Vagina (tissue), 2 donors: ENCODE data around the gene RAPGEF5. TPM values are rescaled to one million over a fixed set of nuclear protein-coding genes. Genes with fewer than 3 reads are reported as not detected.

ENCODE experiments used
- DNase-seq, 2 donors: peaks; one replicate each; pipeline ENCODE4 v3.0.0-alpha.2; 2017; ENCODE audit errors: extremely low spot score in 2 of 2
- H3K27ac ChIP-seq: fragments of 200-600 bp; sonication (generic); one replicate; pipeline ENCODE4 v1.5.1; 2019
- H3K27me3 ChIP-seq: fragments of 200-600 bp; sonication (generic); one replicate; pipeline ENCODE4 v1.5.1; 2019
- H3K36me3 ChIP-seq, 2 donors: fragments of 200-600 bp; sonication (generic); one replicate each; pipeline ENCODE4 v1.5.1; 2017 to 2019
- H3K4me1 ChIP-seq: fragments of 200-600 bp; sonication (generic); one replicate; pipeline ENCODE4 v1.5.1; 2019
- H3K4me3 ChIP-seq, 2 donors: fragments of 200-600 bp; sonication (generic); 1 replicate in 1 of 2; 2 replicates in 1 of 2; pipeline ENCODE4 v1.5.1; 2016 to 2019
- H3K9me3 ChIP-seq: fragments of 200-600 bp; sonication (generic); one replicate; pipeline ENCODE4 v1.5.1; 2019
- POLR2A ChIP-seq, 2 donors: fragments of 450-650 bp; IDR thresholded peaks; one replicate each; pipeline ENCODE4 v1.6.1; 2017; ENCODE audit warnings: antibody characterized with exemption in 2 of 2, mild to moderate bottlenecking in 2 of 2, moderate library complexity in 2 of 2
- POLR2AphosphoS5 ChIP-seq, 2 donors: sonication (generic); formaldehyde crosslinking; IDR thresholded peaks; one replicate each; pipeline ENCODE4 v1.9.0; 2017; ENCODE audit warnings: antibody characterized with exemption in 2 of 2, mild to moderate bottlenecking in 2 of 2, low read depth in 1 of 2; ENCODE audit not compliant: insufficient read depth in 1 of 2
- intact Hi-C: fragments of 100-400 bp; cut with DNase I; formaldehyde crosslinking; loops from one replicate; pipeline ENCODE4 v1.15.1; 2023
- total RNA-seq: library from RNA; depleted of rRNA; stranded (reverse); fragments of >200 nt; gene quantifications from one replicate; pipeline ENCODE4 v1.2.3, GENCODE V29; 2016
- TF ChIP-seq, protein P1 (sequence below), 3 experiments: fragments of 450-650 bp in 2 of 3; fragments of 200-600 bp in 1 of 3; sonication (generic) in 1 of 3; IDR thresholded peaks; one replicate each; pipeline ENCODE4 v1.5.1; 2017 to 2019; ENCODE audit warnings: antibody characterized with exemption in 3 of 3, mild to moderate bottlenecking in 2 of 3, moderate library complexity in 2 of 3

The RAPGEF5 gene
- total RNA-seq, 1 donor from 2014 or later = 68.0 TPM

DNA sequence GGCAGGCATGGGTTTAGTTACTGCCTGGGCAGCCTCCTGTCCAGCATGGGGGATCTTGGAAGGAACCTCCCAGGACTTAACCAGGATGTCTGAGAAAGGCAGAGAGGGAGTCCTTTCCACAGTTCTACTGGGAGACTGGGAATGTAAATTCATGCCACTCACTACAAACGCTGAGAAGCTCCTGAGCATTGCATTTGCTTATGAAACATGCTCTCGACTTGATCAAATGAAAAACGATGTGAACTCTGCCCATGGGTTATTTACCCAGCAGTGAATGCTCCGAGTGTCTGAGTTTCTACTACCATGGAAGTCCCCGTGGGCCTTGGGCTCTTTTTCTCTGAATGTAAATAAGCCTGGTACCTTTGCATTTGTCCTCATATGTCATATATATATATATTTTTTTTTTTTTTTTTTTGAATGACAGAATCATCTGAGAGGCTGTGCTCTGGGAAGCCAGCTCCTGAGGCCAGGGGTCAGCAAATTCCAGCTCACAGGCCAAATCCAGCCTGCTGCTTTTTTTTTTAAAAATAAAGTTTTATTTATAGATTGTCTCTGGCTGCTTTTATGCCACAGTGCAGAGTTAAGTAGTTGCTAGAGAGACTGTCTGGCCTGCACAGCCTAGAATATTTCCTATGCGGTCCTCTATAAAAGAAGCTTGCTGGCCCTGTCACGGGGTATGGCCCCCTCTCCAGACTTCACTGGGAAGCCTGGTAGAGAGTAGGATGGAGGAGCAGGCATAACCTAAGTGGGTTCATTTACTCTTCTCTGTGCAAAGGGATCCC is 21.4 kb upstream of the RAPGEF5 start:
- H3K27me3 ChIP-seq = no peaks in the 10 kb centered on the region
- H3K4me1 ChIP-seq = no peaks in the 10 kb centered on the region
- no peak for DNase-seq
- intact Hi-C loops = no loop called here
- no peaks in the 10 kb centered on the region for H3K9me3 ChIP-seq
- TF ChIP-seq, protein P1, sequence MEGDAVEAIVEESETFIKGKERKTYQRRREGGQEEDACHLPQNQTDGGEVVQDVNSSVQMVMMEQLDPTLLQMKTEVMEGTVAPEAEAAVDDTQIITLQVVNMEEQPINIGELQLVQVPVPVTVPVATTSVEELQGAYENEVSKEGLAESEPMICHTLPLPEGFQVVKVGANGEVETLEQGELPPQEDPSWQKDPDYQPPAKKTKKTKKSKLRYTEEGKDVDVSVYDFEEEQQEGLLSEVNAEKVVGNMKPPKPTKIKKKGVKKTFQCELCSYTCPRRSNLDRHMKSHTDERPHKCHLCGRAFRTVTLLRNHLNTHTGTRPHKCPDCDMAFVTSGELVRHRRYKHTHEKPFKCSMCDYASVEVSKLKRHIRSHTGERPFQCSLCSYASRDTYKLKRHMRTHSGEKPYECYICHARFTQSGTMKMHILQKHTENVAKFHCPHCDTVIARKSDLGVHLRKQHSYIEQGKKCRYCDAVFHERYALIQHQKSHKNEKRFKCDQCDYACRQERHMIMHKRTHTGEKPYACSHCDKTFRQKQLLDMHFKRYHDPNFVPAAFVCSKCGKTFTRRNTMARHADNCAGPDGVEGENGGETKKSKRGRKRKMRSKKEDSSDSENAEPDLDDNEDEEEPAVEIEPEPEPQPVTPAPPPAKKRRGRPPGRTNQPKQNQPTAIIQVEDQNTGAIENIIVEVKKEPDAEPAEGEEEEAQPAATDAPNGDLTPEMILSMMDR (IDR thresholded peaks at IDR 0.05) = no peak
- TF ChIP-seq POLR2AphosphoS5 (IDR thresholded peaks at IDR 0.05; ENCODE audit: insufficient read depth in 1 of 2, low read depth in 1 of 2) (no peak), POLR2A (IDR thresholded peaks at IDR 0.05) (no peak)
- no peak overlapping the region for H3K27ac ChIP-seq
- H3K4me3 ChIP-seq = no peak overlapping the region
- H3K36me3 ChIP-seq = no peaks in the 10 kb centered on the region

DNA sequence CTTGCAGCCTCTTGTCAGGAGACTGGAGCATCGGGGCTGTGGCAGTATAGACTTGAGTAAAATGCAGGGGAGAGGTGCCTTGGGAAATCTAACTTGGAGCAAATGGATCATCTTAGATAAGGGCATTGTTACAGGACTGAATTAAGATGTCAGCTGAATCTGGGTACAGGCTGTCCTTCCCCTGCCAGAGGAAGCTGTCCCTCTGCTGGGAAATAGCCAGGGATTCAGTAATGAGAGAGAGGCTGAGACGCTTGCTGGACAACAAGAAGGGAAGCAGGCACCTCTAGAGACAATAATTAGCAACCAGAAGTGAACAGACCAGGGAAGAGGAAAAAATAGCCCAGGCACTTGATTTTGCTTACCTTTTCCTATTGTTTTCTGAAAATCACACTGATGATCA is 20.7 kb upstream of the RAPGEF5 start:
- H3K27me3 ChIP-seq = no peaks in the 10 kb centered on the region
- no peak overlapping the region for H3K27ac ChIP-seq
- DNase-seq = no peak
- no peaks in the 10 kb centered on the region for H3K36me3 ChIP-seq
- H3K4me3 ChIP-seq = no peak overlapping the region
- H3K9me3 ChIP-seq = no peaks in the 10 kb centered on the region
- H3K4me1 ChIP-seq = no peaks in the 10 kb centered on the region
- intact Hi-C loops = no loop called here
- no peak for TF ChIP-seq POLR2AphosphoS5 (IDR thresholded peaks at IDR 0.05; ENCODE audit: insufficient read depth in 1 of 2, low read depth in 1 of 2)

DNA sequence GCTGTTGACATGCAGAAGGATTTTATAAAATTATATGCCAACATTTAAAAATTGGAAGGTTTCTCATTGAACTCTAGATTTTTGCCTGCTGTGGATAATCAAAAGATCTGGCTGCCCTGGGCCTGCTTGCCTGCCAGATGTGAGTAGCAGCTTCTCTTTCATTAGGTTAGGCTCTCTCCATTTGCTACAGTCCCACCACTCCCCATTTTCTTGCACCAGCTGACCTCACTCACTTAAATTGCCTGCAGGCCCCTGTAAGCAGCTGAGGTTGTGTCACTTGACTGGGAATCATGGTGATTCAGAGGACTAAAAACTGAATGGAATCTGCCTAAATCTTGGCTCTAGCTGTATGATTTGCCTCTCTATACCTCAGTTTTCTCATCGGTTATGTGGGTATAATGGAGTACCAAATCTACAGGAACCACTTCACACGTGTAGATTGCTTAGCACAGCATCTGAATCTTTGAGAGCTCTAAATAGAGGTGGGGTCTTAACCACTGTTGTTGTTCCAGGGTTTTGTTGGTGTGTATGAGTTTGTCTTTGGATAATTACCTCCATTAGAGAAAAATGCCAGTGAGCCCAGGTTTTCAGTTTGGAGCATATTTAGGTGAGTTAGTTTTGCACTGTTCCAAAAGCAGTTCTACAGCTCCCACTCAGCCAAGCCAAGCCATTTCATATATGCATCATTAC is 18.6 kb upstream of the RAPGEF5 start:
- no peaks in the 10 kb centered on the region for H3K36me3 ChIP-seq
- TF ChIP-seq POLR2A (IDR thresholded peaks at IDR 0.05) (no peak), POLR2AphosphoS5 (IDR thresholded peaks at IDR 0.05; ENCODE audit: insufficient read depth in 1 of 2, low read depth in 1 of 2) (no peak)
- TF ChIP-seq, protein P1 (IDR thresholded peaks at IDR 0.05) = no peak
- H3K9me3 ChIP-seq = no peaks in the 10 kb centered on the region
- no peaks in the 10 kb centered on the region for H3K4me1 ChIP-seq
- H3K27me3 ChIP-seq = no peaks in the 10 kb centered on the region
- H3K27ac ChIP-seq = no peak overlapping the region
- DNase-seq = no peak
- H3K4me3 ChIP-seq = no peak overlapping the region
- intact Hi-C loops = no loop called here

DNA sequence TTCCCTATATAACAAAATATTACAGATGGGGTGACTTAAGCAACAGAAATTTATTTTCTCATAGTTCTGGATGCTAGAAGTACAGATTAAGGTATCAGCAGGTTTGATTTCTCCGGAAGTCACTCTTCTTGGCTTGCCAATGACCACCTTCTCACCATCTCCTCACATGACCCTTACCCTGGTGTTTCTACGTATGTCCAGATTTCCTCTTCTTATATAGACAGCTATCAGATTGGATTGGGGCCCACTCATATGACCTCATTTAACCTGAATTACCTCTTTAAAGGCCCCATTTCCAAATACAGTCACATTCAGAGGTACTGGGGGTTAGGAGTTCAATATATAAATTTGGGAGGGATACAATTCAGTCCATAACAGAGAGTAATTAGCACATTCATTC is 17.0 kb upstream of the RAPGEF5 start:
- Histone ChIP-seq H3K9me3 (no peaks in the 10 kb centered on the region), H3K4me1 (no peaks in the 10 kb centered on the region), H3K36me3 (no peaks in the 10 kb centered on the region), H3K27ac (no peak overlapping the region), H3K4me3 (no peak overlapping the region), H3K27me3 (no peaks in the 10 kb centered on the region)
- intact Hi-C loops = no loop called here
- no peak for DNase-seq
- TF ChIP-seq POLR2A (IDR thresholded peaks at IDR 0.05) (no peak), POLR2AphosphoS5 (IDR thresholded peaks at IDR 0.05; ENCODE audit: insufficient read depth in 1 of 2, low read depth in 1 of 2) (no peak)
- TF ChIP-seq, protein P1 (IDR thresholded peaks at IDR 0.05) = no peak

DNA sequence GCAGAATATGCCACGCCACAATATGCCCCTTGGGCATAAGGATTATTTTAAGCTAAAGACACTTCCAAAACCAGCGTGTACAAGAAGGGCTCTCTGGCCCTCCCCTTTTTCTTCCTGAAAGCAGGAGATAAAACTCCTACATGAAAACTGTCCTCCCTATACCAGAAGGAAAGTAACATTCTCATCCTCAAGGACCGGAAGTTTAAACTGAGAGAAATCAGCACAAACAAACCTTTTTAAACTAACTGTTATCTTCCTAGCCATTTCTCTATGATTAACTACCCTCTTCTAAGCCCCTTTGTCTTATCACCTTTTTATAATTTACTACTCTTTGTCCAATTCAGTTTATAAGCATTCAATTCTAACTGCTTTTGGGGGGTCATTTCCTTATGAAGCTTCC is 16.4 kb upstream of the RAPGEF5 start:
- intact Hi-C loops = no loop called here

More for the DNA sequence above, 16.4 kb upstream of the RAPGEF5 start:
- Histone ChIP-seq H3K9me3 (no peaks in the 10 kb centered on the region), H3K27ac (no peak overlapping the region), H3K27me3 (no peaks in the 10 kb centered on the region), H3K4me1 (no peaks in the 10 kb centered on the region), H3K4me3 (no peak overlapping the region), H3K36me3 (no peaks in the 10 kb centered on the region)
- TF ChIP-seq, protein P1 (IDR thresholded peaks at IDR 0.05) = no peak
- TF ChIP-seq POLR2AphosphoS5 (IDR thresholded peaks at IDR 0.05; ENCODE audit: insufficient read depth in 1 of 2, low read depth in 1 of 2) (no peak), POLR2A (IDR thresholded peaks at IDR 0.05) (no peak)
- no peak for DNase-seq
